ENCODE results near the gene VPS4A. TPM values are rescaled to one million over a fixed set of nuclear protein-coding genes. Genes with fewer than 3 reads are reported as not detected.

The VPS4A gene
- total RNA-seq, 3 donors from 2014 or later (not counting 1 experiment from before 2014, with no cell fraction given) = 60.5 to 71.5 (median 62.5) TPM

- intact Hi-C loops (cut with micrococcal nuclease) = loop anchor here (10.0 kb wide), 1 partner anchor 125 kb away; no protein-coding TSS in a partner anchor
- TF ChIP-seq, protein P1, sequence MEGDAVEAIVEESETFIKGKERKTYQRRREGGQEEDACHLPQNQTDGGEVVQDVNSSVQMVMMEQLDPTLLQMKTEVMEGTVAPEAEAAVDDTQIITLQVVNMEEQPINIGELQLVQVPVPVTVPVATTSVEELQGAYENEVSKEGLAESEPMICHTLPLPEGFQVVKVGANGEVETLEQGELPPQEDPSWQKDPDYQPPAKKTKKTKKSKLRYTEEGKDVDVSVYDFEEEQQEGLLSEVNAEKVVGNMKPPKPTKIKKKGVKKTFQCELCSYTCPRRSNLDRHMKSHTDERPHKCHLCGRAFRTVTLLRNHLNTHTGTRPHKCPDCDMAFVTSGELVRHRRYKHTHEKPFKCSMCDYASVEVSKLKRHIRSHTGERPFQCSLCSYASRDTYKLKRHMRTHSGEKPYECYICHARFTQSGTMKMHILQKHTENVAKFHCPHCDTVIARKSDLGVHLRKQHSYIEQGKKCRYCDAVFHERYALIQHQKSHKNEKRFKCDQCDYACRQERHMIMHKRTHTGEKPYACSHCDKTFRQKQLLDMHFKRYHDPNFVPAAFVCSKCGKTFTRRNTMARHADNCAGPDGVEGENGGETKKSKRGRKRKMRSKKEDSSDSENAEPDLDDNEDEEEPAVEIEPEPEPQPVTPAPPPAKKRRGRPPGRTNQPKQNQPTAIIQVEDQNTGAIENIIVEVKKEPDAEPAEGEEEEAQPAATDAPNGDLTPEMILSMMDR (IDR thresholded peaks at IDR 0.05) = no peak
- no peak overlapping the region for H3K27ac ChIP-seq (ENCODE audit: low read length)
- H3K36me3 ChIP-seq (ENCODE audit: control insufficient read depth, insufficient read depth, low read length) = peaks cover 28% of the 10 kb centered on the region
- Mint-ChIP-seq H3K4me3 (peak overlapping the region; percentile 77), H3K36me3 (no peaks in the 10 kb centered on the region), H3K4me1 (peaks cover 14 to 19% of the 10 kb centered on the region in 2 donors), H3K27ac (peak overlapping the region in 1 of 2 donors; percentile 44), H3K9me3 (no peaks in the 10 kb centered on the region), H3K27me3 (ENCODE audit: low read depth in 2 of 2) (no peaks in the 10 kb centered on the region)
- ATAC-seq = peak; percentile 36 to 57 (median 53)
- 11% methylated on average over 77 of the region's 77 CpGs for WGBS (ENCODE audit: insufficient coverage)
- H3K4me1 ChIP-seq (ENCODE audit: control insufficient read depth, insufficient read depth, low read length) = peaks cover 26% of the 10 kb centered on the region
- H3K9me3 ChIP-seq (ENCODE audit: control insufficient read depth, insufficient read depth, low read length) = no peaks in the 10 kb centered on the region
- H3K27me3 ChIP-seq (ENCODE audit: control insufficient read depth, insufficient read depth, low read length) = no peaks in the 10 kb centered on the region
- H3K4me3 ChIP-seq (ENCODE audit: low read length) = peak overlapping the region; percentile 44
- peak in 1 of 2 donors; percentile 71 for DNase-seq
Observed at GRCh38 chr16:69329369-69330285, 18.5 kb downstream of the VPS4A start.

DNA sequence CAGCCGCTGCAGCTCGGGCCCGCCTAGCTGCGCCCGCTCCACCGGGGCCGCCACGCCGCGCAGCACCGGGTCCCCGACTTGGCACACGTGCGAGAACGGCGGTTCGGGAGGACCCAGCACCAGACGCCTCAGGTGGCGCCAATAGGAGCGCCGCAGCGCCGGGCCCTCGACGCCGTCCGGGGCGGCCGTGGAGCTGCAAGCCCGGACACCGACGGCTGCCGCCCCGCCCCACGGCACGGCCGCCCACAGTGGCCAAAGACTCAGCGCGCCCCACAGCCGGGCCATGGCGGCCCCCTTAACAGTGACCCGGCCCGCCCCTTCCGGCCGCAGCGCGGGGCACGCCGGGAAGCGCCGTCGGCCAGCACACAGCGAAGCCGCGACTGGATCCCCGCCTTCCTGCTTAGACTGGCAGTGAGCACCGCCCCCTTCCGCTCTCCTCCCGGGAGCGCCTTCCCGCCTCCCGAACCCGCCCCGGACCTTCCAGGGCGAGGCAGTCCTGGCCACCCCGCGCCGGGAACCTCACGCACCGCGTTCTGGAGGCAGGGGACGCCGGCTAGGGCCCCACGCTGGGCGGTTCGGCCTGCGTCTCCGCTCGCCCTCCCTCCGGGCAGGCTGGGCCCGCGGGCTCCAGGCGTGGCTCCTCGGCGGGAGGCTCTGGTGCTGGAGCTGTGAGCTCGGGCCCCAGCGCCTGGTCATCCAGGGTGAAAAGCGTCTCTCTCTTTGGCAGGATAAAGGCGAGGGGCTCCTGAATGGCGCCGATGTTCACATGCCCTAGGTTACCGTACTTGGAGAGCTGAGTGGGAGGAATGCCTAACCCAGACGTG, 19.3 kb downstream of the VPS4A start, which contains the start of gene PDF:
TSS of gene PDF (minus strand) at position 303 of the 824 bp plus-strand sequence. CDS start at position 285, 18 bp downstream.
- intact Hi-C loops (cut with micrococcal nuclease) = no loop called here
- H3K27ac ChIP-seq (ENCODE audit: low read length) = peak within 1 kb of the TSS; percentile 67
- H3K36me3 ChIP-seq (ENCODE audit: control insufficient read depth, insufficient read depth, low read length) = peaks cover 32% of the 10 kb centered on the region
- no peaks in the 10 kb centered on the region for H3K27me3 ChIP-seq (ENCODE audit: control insufficient read depth, insufficient read depth, low read length)
- Mint-ChIP-seq H3K4me1 (peaks cover 14 to 19% of the 10 kb centered on the region in 2 donors), H3K27ac (peak within 1 kb of the TSS; percentile 50 to 72), H3K9me3 (no peaks in the 10 kb centered on the region), H3K4me3 (peak within 1 kb of the TSS; percentile 77), H3K27me3 (ENCODE audit: low read depth in 2 of 2) (no peaks in the 10 kb centered on the region), H3K36me3 (peaks cover under 1% of the 10 kb centered on the region)
- TF ChIP-seq, protein P1 (IDR thresholded peaks at IDR 0.05) = no peak
- peak; percentile 96 to 99 (median 97) for ATAC-seq
- peak within 1 kb of the TSS; percentile 49 for H3K4me3 ChIP-seq (ENCODE audit: low read length)
- peak; percentile 81 to 90 for DNase-seq
- H3K9me3 ChIP-seq (ENCODE audit: control insufficient read depth, insufficient read depth, low read length) = no peaks in the 10 kb centered on the region
- under 1% methylated on average over 90 of the region's 93 CpGs for WGBS (ENCODE audit: insufficient coverage)
- H3K4me1 ChIP-seq (ENCODE audit: control insufficient read depth, insufficient read depth, low read length) = peaks cover 26% of the 10 kb centered on the region

DNA sequence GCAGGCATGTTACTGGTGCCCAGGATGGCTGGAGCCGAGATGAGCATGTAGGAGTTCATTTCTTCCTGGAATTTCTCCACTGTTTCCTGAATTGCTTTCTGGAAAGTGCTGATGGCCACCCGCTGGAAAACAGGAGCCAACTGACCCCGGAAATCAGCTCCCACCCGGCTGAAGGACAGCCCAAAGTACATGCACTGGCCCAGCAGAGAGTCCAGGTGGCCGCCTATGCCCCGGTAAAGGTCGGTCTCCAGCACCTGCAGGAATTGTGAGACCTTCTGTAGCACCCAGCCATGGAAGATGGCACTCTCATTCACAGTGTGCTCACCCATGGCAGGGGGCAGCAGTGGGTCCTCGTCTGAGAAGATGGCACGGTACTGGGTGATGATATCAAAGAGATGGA, 23.5 kb downstream of the VPS4A start:
- intact Hi-C loops (cut with micrococcal nuclease) = loop anchor here (5.0 kb wide), 1 partner anchor 53 kb away; the partner anchor contains the start of gene TERF2
- TF ChIP-seq, protein P1 (IDR thresholded peaks at IDR 0.05) = no peak
- H3K36me3 ChIP-seq (ENCODE audit: control insufficient read depth, insufficient read depth, low read length) = peaks cover 37% of the 10 kb centered on the region
- Mint-ChIP-seq H3K27me3 (ENCODE audit: low read depth in 2 of 2) (no peaks in the 10 kb centered on the region), H3K27ac (no peak overlapping the region), H3K4me3 (no peak overlapping the region), H3K9me3 (no peaks in the 10 kb centered on the region), H3K36me3 (peaks cover 9% of the 10 kb centered on the region), H3K4me1 (peaks cover 24 to 30% of the 10 kb centered on the region in 2 donors)
- no peaks in the 10 kb centered on the region for H3K9me3 ChIP-seq (ENCODE audit: control insufficient read depth, insufficient read depth, low read length)
- H3K4me1 ChIP-seq (ENCODE audit: control insufficient read depth, insufficient read depth, low read length) = peaks cover 24% of the 10 kb centered on the region
- H3K4me3 ChIP-seq (ENCODE audit: low read length) = no peak overlapping the region
- WGBS (ENCODE audit: insufficient coverage) = 95% methylated on average over 9 of the region's 9 CpGs
- ATAC-seq (no peak), DNase-seq (no peak)
- no peaks in the 10 kb centered on the region for H3K27me3 ChIP-seq (ENCODE audit: control insufficient read depth, insufficient read depth, low read length)
- H3K27ac ChIP-seq (ENCODE audit: low read length) = no peak overlapping the region

Measured in natural killer cell (primary cell).